ENCODE data around the gene DHX9.
"Not testable (repeated sequence)": the region's sequence is repeated elsewhere in the genome, so short reads cannot be mapped to it uniquely, and the experiment has no call there.

DHX9 gene

DNA sequence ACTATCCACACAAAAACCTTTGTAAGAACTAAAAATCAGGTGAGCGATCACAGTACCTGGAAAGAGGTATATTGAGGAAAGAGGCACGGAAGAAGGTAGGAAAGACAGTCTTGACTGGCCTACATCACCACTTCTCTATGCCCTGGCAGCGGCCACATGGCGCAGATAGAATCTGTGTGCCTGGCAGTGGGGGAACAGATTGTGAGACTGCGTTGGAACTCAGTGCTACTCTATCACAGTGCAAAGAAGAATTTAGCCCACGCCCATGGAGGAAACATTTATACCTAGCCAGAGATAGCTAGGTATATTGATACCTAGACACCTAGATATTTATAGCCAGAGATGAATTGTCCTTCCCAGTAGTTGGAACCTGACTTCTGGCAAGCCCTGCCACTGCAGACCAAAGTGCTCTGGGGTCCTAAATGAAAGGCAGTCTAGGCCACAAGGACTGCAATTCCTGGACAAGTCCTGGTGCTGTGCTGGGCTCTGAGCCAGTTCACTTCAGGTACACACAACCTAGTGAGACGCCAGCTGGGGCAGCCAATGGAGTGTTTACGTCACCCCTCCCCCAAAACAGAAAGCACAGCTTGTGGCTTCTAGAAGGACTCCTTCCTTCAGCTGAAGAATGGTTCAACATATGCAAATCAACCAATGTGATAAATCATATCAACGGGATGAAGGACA lies 51.9 kb downstream of the DHX9 start:
- no peak for DNase-seq

DNA sequence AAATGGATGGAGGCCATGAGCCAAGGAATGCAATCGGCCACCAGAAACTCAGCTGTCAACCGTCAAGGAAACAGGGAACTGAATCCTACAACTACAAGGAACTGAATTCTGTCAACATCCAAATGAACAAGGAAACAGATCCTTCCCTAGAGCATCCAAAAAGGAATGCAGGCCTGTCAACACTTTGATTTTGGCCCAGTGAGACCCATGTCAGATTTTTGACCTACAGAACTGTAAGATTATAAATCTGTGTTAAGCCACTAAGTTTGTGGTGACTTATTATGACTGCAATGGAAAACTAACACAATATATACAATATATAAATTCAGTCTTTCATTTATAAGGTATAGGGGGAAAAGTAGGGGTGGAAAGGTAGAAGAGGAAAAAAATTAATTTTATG lies 58.5 kb downstream of the DHX9 start:
- no peak for DNase-seq

DNA sequence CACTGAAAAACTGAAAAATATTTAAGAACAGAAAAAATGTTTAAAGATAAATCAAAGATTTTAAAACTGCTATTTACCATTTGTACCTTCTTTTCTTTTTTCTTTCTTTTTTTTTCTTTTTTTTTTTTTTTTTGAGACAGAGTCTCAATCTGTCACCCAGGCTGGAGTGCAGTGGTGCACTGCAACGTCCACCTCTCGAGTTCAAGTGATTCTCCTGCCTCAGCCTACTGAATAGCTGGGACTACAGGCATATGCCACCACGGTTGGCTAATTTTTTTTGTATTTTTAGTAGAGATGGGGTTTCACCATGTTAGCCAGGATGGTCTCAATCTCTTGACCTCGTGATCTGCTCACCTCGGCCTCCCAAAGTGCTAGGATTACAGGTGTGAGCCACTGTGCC lies 62.8 kb downstream of the DHX9 start:
- not testable (repeated sequence) for DNase-seq

DNA sequence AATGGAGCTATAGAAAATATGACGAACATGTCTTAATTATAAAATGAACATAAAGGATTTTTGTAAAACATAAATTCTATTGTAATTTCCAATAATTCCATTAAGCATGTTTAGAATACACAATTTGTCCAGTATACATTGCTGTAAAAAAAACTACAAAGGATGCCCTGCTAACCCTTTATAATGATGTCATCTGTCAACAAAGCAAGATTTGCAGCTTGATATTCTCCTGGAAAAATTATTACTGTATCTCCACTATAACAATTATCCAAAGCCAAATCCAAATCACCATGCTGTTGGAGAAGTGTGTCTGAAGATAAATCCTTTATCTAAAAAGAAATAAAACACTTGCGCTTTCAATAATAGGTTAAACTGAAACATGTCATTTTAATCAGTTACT lies 66.2 kb downstream of the DHX9 start:
- DNase-seq: no peak

DNA sequence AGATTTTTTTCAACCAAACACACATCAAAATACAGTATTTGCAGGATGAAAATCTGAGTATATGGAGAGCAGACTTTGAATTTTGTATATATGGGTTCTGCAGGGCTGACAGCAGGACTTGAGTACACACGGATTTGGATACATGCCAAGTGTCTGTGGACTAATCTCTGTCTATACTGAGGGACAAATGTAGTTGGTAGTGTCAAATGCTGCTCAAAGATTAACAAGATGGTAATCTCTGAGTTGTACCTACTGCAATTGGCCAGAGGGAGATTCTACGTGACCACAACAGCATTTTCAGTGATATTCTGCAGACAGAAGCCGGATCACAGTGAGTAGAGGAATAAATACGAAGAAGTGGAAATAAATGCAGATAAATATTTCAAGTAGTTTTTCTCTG lies 70.4 kb downstream of the DHX9 start:
- no peak for DNase-seq

DNA sequence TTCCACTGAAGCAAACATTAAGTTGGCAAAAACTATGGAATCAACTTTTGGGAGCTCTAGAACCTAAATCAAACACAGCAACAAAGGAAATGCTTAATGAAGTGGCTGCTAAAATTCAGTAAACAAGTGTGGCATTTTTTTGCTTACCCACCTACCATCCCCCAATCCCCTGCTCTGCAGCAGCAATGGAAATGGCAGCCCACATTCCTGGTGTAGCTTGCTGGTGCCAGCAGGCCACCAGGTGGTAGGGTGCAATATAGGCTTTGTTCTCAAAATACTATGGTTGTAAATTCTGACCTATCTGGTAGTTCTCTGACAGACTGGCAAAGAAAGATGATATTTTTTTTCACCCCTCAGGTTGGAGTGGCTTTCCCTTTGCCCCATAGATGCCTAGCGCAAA lies 71.0 kb downstream of the DHX9 start:
- no peak for DNase-seq

DNA sequence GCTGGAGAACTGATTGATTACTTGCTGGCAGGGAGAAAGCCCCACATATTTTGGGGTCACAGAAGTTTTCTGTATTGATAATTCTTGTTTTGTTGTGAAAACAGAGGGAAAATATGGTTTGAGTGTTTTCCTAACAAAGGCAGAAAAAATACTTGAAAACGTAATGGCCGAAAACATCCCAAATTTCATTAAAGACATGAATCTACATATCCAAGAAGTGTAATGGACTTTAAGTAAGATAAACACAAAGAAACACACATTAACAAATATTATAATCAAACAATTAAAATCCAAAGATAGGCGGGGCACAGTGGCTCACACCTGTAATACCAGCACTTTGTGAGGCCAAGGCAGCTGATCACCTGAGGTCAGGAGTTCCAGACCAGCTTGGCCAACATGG lies 74.3 kb downstream of the DHX9 start:
- no peak for DNase-seq

DNA sequence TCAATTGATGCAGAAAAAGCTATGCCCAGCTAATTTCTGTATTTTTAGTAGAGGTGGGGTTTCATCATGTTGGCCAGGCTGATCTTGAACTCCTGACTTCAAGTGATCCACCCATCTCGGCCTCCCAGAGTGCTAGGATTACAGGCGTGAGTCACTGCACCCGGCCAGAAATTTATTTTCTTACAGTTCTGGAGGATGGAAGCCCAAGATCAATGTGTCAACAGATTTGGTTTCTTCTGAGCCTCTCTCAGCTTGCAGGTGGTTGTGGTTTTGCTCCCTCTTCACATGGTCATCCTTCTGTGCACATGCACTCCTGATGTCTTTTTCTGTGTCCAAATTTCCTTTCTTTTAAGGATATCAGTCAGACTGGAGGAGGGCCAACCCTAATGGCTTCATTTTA lies 78.2 kb downstream of the DHX9 start:
- no peak for DNase-seq

DNA sequence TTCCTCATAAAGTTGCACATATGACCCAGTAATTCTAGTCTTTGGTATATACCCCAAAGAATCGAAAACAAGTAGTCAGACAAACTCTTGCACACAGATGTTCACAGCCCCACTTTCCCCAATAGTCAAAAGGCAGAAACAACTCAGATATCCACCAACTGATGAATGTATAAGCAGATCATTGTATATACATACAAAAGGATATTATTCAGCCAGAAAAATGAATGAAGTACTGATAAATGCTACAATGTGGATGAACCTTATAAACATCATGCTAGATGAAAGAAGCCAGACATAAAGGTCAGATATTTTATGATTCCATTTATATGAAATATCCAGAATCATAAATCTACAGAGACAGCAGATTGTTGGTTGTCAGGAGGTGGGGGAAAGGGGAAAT lies 86.5 kb downstream of the DHX9 start:
- DNase-seq: no peak

DNA sequence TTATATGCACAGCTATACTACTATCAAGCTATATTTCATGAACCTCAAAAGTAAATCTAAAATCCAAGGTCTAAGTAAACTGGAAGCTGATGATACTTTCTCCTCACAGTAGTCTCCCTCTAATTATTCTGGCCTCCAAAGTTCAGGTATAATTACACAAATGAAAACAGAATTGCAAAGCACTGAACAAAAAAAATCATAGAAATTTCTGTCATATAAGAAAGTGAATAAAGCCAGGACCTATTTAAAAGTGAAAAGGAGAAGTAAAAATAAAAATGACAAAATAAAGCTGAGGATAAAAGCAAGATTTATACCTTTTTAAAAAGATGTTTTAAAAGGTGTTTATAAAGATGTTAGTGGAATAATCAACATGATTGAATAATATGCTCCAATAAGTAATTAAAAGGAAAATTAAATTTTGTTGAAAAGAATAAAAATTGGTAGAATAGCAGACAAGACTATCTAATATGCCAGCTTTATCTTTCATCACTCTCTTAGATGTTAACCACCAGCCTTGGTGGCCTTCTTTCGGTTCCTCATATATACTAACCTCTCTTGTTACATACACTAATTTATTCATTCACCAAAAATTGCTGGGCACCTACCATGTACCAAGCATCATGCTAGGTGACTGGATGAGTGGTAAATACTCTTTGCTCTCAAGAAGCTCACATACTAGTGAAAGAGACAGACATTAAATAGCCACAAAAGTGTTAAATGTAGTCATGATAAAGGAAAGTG lies 88.7 kb downstream of the DHX9 start:
- DNase-seq: no peak

DNA sequence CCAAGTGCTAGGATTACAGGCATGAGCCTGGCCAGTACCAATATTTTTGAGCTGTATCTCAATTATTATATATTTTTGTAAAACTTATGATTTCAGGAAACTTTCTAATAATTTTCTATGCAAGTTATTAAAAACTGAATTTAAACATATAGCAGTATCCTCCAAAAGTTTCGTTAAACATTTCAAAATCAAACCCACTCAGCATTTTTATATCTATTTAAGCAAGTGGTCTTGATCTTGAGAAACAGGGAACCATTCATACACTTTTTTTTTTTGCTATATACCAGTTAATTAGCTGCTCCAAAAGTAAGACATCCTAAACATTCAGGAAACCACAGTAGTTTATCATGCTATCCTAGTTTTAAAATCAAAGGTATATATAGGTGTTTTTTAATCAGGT lies 91.8 kb downstream of the DHX9 start:
- no peak for DNase-seq

DNA sequence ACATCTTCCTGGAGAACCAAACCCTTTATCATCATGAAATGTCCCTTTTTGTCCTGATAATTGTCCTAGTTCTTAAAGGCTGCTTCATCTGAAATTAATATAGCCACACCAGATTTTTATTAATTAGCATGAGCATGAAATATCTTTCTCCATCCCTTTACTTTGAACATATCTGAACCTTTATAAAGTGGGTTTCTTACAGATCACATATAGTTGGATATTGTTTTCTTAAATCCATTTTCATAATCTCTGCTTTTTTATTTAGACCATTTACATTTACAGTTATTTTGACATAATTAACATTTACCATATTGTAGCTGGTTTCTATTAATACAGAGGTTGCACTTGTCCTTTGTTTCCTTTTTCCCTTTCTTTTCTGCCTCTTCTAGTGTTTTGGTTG lies 96.6 kb downstream of the DHX9 start:
- no peak for DNase-seq

Measured in CD4-positive, alpha-beta T cell treated with Interleukin-4 for 1 hour (primary cell).